ENCODE data around the gene ABHD12.

The ABHD12 gene

GRCh38 chr20:25380945-25381614 is 9.6 kb downstream of the ABHD12 start:
- DNase-seq (ENCODE audit: low spot score): no peak

DNA sequence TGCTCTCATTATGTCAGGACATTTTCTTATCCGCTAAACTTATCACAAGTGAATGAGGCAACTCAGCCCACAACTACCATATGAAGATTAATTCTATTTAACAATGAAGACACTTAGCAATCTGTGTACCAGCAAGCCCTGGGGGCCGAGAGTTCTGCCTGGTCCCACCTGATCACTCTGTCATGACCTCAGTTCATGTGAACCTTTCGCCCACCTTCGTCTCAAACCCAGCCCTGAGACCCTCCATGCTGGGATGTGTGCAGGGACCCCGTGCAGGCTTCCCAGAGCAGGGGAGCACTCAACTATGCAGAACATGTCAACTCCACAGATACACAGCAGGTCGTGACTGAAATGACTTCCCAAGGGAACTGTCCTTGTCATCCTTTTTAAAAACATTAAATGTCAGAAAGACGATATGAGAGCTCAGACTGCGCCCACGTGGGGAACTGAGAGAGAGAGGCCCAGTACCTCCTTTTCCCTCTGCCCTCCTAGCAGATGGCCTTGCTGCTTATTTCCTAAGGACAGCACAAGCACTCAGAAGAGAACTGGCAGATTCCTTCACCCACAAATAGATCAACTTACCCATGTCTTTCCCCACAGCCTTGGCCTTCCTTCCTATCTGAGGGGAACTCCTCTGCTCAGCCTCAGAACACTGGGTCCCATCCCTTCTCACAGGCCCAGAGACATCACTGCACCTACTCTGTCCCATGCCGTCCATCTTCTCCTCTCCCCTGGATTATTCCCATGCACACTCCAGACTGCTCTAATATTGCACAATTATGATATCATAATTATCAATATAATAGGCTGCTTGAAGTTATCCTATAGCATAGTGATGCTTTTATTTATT is 11.5 kb downstream of the ABHD12 start:
- no peak for DNase-seq (ENCODE audit: low spot score)

DNA sequence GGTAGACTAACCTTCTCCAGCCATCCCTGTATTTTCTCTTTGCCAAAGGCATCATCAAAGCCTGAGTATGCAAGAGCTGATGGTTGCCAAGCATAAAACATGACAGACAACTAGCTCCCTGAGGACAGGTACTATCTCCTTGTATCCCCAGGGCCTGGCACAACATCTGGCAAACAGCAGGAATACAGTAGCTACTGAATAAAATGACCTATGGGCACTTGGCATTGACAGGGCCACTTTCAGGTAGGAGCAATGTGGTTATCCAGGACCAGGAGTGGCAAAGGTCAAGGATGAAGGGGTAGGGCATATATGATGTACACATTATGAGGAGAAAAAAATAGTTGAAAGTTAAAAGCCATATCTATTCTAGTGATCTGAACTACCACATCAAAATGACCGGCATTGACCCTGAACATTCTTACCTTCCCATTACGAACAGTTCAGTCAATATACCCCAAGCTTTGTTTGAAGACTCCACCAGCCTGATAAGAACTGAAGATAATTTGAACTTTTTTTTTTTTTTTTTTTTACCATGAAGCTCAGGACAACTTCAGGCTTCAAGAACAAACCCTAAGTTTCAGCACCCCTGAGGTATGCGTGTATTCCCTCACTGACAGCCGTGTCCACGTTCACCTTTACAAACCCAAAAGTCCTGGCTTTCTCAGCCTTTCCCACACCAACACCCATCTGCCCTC is 12.3 kb downstream of the ABHD12 start:
- DNase-seq (ENCODE audit: low spot score): no peak

GRCh38 chr20:25376886-25377285 is 13.7 kb downstream of the ABHD12 start:
- DNase-seq (ENCODE audit: low spot score): peak; percentile 68

GRCh38 chr20:25376236-25376635 is 14.4 kb downstream of the ABHD12 start:
- no peak for DNase-seq (ENCODE audit: low spot score)

DNA sequence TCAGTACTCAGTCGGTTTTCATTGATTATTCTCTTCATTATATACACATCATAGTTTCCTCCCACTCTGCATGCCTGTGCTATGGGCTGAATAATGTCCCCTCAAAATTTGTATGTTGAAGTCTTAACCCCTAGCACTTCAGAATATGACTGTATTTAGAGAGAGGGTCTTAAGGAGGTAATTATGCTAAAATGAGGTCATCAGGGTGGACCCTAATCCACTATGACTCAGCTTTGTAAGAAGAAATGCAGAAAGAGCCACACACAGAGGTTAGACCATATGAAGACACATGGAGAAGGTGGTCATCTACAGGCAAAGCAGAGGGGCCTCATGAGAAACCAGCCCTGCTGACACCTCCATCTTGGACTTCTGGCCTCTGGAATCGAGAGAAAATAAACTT is 15.8 kb downstream of the ABHD12 start:
- no peak for DNase-seq (ENCODE audit: low spot score)

GRCh38 chr20:25372584-25373336 is 17.9 kb downstream of the ABHD12 start:
- DNase-seq (ENCODE audit: low spot score): no peak

- no peak for DNase-seq (ENCODE audit: low spot score)
Measured at GRCh38 chr20:25369971-25370370, 20.7 kb downstream of the ABHD12 start.

DNA sequence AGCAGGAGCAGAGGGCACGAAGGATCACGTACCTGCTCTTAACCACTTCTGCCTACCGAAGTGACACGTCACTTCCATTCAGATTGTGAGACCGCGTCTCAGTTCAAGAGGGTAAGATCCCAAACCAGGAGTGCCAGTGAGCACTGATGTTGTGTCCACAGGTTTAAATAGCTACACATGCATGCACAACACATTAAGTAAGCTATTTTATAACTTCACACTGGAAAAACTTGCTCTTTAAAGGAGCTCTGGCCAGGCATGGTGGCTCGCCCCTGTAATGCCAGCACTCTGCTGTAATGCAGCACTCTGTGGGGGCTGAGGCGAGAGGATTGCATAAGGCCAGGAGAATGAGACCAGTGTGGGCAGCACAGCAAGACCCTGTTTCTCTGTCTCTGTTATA is 21.1 kb downstream of the ABHD12 start:
- no peak for DNase-seq (ENCODE audit: low spot score)

DNA sequence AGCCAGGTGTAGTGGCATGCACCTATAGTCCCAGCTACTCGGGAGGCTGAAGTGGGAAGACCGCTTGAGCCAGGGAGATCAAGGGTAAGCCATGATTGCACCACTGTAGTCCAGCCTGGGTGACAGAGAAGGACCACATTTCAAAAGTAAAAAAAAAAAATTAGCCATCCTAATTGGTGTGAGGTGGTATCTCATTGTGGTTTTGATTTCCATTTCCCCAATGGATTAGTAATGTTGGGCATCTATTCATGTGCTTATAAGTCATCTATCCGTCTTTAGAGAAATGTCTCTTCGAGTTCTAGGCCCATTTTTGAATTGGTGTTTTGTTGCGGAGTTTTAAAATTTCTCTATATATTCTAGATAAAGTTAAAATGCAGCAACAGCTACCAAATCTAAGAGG is 21.7 kb downstream of the ABHD12 start:
- no peak for DNase-seq (ENCODE audit: low spot score)

DNA sequence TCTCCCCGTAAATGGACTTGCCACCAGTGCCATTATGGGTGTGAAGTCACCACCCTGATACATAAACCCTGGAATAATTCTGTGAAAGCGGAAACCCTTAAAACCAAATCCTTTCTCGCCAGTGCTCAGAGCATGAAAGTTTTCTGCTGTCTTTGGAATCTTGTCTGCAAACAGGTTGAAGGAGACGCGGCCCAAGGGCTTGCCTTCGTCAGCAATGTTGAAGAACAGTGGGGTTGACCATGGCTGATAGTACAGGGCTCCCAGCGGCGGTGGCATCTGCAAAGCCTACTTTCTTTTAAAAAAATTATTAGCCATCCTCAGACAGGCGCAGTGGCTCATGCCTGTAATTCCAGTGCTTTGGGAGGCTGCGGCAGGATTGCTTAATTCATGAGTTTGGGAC is 22.1 kb downstream of the ABHD12 start:
- no peak for DNase-seq (ENCODE audit: low spot score)

DNA sequence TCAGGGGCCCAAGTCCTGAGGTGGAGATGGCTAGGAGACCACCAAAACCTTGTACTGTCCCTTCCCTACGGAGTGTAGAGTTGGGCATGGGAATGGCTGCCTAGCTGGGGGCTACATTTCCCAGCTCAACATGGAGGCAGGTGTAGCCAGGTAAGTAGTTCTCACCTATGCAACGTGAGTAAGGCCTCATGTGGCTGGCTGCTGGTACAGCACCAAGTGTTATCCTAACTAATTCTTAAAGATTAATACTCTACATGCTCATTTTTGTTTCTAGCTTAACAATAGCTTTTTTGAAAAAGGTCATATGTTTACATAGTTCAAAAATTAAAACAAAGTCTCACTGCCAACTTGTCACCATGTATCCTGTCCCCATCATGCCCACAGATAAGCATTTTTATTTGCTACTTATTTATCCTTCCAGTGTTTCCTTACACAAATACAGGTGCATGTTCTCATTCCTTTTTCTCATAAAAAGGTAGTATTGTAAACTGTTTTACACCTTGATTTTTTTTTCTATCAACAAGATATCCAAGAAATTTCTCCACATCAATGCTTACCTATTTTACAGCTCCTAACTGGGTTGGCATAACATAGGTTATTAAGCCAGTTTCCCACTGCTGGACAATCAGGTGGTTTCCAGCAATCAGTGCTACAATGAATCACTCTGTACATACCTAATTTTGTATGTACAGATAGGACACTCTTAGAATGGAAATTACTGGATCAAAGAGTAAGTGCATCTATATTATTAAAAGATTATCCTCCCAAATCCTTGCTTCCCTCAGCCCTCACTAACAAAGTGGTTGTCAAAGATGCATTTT is 25.5 kb downstream of the ABHD12 start:
- no peak for DNase-seq (ENCODE audit: low spot score)

GRCh38 chr20:25364180-25364788 is 26.4 kb downstream of the ABHD12 start:
- no peak for DNase-seq (ENCODE audit: low spot score)

DNA sequence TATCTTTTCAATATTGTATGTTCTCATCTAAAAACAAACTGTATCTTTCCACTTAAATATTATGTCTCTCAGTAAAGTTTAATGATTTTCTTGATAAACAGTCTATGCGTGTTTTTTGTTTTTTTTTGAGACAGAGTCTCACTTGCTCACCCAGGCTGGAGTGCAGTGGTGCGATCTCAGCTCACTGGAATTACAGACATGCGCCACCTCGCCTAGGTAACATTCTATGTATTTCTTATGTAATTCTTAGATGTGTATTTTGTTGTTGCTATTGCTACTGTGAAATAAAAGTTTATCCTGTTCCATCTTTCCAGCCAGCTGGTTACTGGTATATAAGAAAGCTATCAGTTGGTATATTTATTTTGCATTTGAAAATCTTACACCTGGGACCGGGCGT is 29.4 kb downstream of the ABHD12 start:
- no peak for DNase-seq (ENCODE audit: low spot score)

DNA sequence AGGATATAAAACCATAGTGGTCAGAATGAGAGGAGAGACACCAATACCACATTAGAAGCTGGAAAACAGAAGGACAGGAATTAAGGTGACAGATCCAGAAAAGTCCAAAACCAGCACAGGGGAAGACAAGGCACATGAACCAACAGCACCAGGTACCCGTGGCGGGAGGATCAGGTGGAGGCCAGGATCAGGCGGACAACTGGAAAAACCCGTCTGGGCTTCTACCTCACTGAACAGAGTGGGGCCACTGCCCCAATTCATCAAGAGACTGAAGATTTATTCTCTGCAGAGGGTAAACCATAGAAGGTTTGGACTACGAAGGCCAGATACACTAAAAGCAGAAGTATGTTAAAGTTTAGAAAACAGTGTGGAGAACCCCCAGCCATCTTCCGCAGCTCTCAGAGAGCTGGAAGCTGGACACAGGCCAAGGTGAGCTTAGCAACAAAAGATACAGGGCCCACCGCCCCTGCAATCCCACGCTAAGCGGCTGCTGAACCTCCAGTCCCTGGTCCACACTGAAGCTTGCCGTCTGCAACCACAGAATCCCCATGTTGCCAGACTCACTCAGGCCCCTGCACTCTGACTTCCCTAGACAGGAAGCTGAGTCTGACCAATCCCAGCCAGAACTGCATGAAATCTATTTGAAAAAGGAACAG is 29.9 kb downstream of the ABHD12 start:
- no peak for DNase-seq (ENCODE audit: low spot score)

DNA sequence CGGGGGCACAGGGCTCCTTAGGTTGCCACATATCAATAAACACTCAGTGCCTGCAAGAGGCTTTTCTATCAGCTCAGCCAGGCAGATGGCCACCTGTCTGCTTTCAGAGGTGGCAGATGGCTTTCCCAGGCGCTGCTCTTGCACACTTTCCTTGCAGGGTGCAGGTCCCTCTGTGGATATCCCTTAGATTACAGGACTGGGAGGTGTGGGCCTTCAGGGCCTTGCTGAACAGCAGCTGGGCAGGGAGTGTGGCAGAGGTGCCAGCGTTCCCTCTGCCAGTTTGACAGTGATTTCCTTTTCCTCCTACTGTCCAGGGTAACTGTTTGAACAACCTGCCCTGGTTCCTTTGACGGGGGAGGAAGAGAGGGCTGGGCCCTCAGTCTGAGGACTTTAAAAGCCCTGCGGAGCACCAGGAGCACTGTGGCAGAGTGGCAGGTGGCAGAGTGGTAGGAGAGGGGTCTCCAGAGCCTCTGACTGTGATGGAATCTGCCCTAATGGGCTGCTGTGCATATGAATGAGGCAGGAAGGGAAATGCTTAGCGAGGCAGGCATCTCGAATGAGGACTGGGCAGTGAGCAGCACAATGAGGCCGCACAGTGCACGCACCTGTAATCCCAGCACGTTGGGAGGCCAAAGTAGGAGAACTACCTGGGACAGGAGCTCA is 34.2 kb downstream of the ABHD12 start:
- peak; percentile 90 for DNase-seq (ENCODE audit: low spot score)

DNA sequence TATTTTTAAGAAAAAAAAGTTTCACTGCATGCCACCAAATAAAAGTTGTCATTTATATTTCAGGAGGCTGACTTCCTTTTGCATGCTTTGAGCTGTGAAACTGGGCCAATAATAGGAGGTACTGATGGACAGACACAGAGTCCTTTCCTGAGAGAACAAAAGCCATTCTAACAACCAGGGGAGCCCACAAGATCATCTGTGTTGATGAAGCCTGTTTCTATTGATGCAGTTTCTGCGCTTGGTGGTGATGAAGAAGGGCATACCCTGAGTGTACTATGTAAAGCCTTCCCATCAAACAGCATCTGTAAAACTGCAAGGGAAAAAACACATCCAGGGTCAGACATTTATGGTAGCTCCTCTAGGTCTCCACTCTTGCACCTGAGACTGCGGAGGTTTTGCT is 34.8 kb downstream of the ABHD12 start:
- no peak for DNase-seq (ENCODE audit: low spot score)

DNA sequence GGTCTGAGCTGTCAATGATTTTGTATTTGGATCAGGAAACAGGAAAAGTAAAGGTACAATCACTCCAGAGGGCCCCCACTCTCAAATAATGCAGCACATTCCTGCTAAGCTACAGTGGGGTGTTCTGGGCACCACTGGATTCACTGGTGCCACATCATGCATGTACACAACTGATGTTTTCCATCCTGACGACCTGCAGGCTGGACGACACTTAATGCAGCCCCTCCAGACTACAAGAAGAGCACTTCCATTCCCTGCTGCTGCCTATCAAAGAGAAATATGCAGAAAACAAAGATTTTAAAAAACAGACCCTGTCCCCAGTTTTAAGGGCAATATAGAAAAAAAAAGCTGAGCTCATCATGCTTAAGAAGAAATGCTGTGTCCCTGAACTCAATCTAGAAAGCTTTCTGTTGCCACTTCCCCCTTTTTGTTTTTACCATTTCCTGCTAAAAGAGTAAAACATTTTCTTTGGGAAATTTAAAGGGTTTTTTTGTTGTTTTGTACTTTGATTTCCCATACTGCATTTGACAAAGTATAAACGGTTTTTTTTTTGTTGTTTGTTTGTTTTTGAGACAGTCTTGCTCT is 35.5 kb downstream of the ABHD12 start:
- DNase-seq (ENCODE audit: low spot score): no peak

Measured in cerebellar cortex (tissue), 1 donor.